Left ventricle myocardium inferior (tissue), 1 donor: ENCODE data around the gene VWF. TPM values are rescaled to one million over a fixed set of nuclear protein-coding genes. Genes with fewer than 3 reads are reported as not detected.

Source experiments
- DNase-seq: peaks from one replicate; pipeline ENCODE4 v3.0.0-alpha.2; 2020
- H3K27ac ChIP-seq: fragments of 200-600 bp; replicated peaks from 2 replicates; pipeline ENCODE4 v1.8.0; 2021
- H3K27me3 ChIP-seq: fragments of 200-600 bp; 2 replicates; pipeline ENCODE4 v1.8.0; 2021; ENCODE audit warnings: low read depth
- H3K36me3 ChIP-seq: fragments of 200-600 bp; 2 replicates; pipeline ENCODE4 v1.8.0; 2021
- H3K4me1 ChIP-seq: fragments of 200-600 bp; 2 replicates; pipeline ENCODE4 v1.8.0; 2021
- H3K4me3 ChIP-seq: fragments of 200-600 bp; 2 replicates; pipeline ENCODE4 v1.8.0; 2021; ENCODE audit warnings: mild to moderate bottlenecking, moderate library complexity
- H3K9me3 ChIP-seq: fragments of 200-600 bp; replicated peaks from 2 replicates; pipeline ENCODE4 v1.8.0; 2021
- intact Hi-C: fragments of 100-400 bp; cut with micrococcal nuclease; formaldehyde crosslinking; loops from one replicate; pipeline ENCODE4 v1.11.0; 2022
- total RNA-seq: library from RNA; stranded (reverse); fragmentation: NEBNext Ultra II Directional; extraction: Animal tissue kit (Norgen Biotek cat#: 25700); gene quantifications from one replicate; pipeline ENCODE4 v1.2.1, GENCODE V29; 2021
- TF ChIP-seq, protein P1 (sequence below): fragments of 200-600 bp; IDR thresholded peaks from 2 replicates; pipeline ENCODE4 v1.8.0; 2021; ENCODE audit warnings: antibody characterized with exemption, mild to moderate bottlenecking, borderline replicate concordance
- donor health status: DM: no; HTN: yes; CAD: no; lungs with severe emphysema.

VWF gene
- total RNA-seq, 1 donor from 2014 or later, result 250 TPM

DNA sequence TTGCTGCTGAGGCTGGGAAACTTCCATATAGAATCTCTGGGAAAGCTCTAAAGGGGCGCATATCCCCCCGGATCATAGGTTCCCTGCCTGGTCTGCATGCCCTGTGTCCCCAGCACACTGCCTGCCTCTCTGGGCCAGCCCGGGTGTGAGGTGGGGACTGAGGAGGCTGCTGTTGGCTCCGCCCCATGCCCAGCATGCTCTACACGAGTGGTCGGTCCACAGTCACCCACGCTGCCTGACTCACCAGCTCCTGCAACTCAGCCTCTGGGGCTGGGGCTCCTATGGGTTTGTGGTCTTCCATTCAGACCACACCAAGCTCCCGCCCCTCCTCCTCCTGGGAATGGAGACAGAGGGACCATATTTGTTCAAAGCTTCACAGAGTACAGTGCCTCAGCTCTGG is 90.9 kb downstream of the VWF start:
- H3K27ac ChIP-seq, result no peak overlapping the region
- H3K9me3 ChIP-seq, result peaks cover 3% of the 10 kb centered on the region
- intact Hi-C loops, result no loop called here
- TF ChIP-seq, protein P1, sequence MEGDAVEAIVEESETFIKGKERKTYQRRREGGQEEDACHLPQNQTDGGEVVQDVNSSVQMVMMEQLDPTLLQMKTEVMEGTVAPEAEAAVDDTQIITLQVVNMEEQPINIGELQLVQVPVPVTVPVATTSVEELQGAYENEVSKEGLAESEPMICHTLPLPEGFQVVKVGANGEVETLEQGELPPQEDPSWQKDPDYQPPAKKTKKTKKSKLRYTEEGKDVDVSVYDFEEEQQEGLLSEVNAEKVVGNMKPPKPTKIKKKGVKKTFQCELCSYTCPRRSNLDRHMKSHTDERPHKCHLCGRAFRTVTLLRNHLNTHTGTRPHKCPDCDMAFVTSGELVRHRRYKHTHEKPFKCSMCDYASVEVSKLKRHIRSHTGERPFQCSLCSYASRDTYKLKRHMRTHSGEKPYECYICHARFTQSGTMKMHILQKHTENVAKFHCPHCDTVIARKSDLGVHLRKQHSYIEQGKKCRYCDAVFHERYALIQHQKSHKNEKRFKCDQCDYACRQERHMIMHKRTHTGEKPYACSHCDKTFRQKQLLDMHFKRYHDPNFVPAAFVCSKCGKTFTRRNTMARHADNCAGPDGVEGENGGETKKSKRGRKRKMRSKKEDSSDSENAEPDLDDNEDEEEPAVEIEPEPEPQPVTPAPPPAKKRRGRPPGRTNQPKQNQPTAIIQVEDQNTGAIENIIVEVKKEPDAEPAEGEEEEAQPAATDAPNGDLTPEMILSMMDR, result no peak
- no peak overlapping the region for H3K4me3 ChIP-seq
- no peak for DNase-seq
- H3K36me3 ChIP-seq, result peaks cover 56% of the 10 kb centered on the region
- H3K4me1 ChIP-seq, result no peaks in the 10 kb centered on the region
- no peaks in the 10 kb centered on the region for H3K27me3 ChIP-seq

DNA sequence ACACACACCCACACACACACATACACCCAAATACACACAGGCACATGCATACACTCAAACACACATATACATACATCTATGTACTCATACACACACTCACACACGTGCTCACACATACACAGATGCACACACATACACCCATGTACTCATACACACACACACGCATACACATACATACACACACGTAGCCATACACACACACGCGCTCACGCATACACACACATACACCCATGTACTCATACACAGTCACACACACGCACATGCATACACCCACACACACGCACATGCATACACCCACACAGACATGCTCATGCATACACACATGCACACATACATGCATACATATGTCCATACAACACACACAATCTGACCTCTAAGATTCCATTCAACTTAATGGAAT is 91.7 kb downstream of the VWF start:
- intact Hi-C loops, result no loop called here
- no peak for DNase-seq
- Histone ChIP-seq H3K9me3 (peaks cover 11% of the 10 kb centered on the region), H3K27ac (no peak overlapping the region), H3K27me3 (no peaks in the 10 kb centered on the region), H3K4me3 (no peak overlapping the region), H3K36me3 (peaks cover 56% of the 10 kb centered on the region), H3K4me1 (no peaks in the 10 kb centered on the region)
- TF ChIP-seq, protein P1, result no peak

DNA sequence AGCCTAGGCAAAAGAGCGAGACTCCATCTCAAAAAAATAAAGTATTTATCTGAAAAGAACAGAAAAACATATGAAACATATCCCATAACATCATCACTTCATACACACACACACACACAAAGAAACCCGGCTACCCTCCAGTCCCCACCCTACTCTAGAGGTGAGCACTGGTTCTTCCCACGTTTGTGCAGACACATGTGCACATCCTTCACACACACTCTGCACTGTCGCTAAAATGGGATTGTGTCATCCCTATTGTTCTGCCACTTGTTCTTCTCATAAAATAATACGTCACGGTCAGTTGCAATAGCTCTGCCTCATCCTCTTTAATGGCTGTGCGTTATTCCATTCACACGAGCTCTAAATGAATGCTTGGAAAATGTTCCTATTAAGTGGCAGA is 93.5 kb downstream of the VWF start:
- peaks cover 16% of the 10 kb centered on the region for H3K9me3 ChIP-seq
- peaks cover 52% of the 10 kb centered on the region for H3K36me3 ChIP-seq
- intact Hi-C loops, result no loop called here
- H3K27ac ChIP-seq, result no peak overlapping the region
- no peak for DNase-seq
- no peaks in the 10 kb centered on the region for H3K27me3 ChIP-seq
- H3K4me3 ChIP-seq, result no peak overlapping the region
- H3K4me1 ChIP-seq, result no peaks in the 10 kb centered on the region
- TF ChIP-seq, protein P1, result no peak

DNA sequence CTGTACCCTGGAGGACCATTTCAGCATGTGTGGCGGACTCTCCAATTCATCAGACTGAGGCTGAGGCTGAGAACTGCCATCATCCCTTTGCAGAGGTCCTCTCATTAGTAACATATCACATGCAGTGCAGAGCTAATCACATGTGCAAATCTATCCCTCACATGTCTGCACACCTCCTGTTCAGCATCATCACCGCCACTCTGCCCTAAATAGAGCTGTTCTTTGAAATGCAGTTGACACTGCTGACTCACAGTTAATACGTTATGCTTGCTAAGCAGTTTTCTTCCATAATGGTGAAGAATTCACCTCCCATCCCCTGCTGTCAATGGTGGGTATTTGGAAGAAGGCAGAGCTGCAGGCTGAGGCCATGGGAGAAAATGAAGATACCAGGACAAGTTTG is 94.4 kb downstream of the VWF start:
- TF ChIP-seq, protein P1, result no peak
- Histone ChIP-seq H3K9me3 (peaks cover 16% of the 10 kb centered on the region), H3K4me1 (no peaks in the 10 kb centered on the region), H3K27ac (no peak overlapping the region), H3K27me3 (no peaks in the 10 kb centered on the region), H3K4me3 (no peak overlapping the region), H3K36me3 (peaks cover 44% of the 10 kb centered on the region)
- DNase-seq, result no peak
- intact Hi-C loops, result no loop called here

DNA sequence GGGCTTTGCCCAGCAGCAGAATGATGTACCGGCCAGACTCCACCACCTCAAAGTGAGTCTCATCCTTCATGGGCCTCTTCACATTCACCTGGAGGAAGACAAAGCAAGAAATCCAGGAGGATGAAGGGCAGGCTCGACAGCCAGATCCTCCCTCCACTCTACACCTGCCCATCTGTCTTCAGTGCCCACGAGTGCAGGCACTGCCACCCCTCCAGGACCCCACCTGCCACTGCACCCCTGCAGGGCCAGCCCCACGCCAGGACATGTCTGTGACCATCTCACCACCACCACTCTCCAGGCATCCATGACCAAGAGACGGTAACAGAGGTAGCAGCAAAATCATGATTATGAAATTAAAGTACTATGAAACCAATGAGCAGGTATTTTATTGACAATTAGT is 95.1 kb downstream of the VWF start:
- intact Hi-C loops, result no loop called here
- DNase-seq, result no peak

More for the DNA sequence above, 95.1 kb downstream of the VWF start:
- Histone ChIP-seq H3K4me3 (no peak overlapping the region), H3K27ac (no peak overlapping the region), H3K36me3 (peaks cover 37% of the 10 kb centered on the region), H3K9me3 (peaks cover 16% of the 10 kb centered on the region), H3K27me3 (no peaks in the 10 kb centered on the region), H3K4me1 (no peaks in the 10 kb centered on the region)
- TF ChIP-seq, protein P1, result no peak
